Upper lobe of left lung (tissue), 6 donors: Measurements from ENCODE around the gene SIL1. TPM values are rescaled to one million over a fixed set of nuclear protein-coding genes. Genes with fewer than 3 reads are reported as not detected.
"Not testable (repeated sequence)": the region's sequence is repeated elsewhere in the genome, so short reads cannot be mapped to it uniquely, and the experiment has no call there.

ENCODE experiments used
- ATAC-seq, 2 donors: fragments of 200-7000 bp; cut with Tn5 transposase; one replicate each; pipeline ENCODE4 v1.9.1; 2022; ENCODE audit warnings: mild to moderate bottlenecking in 2 of 2, moderate library complexity in 2 of 2; ENCODE audit not compliant: low FRiP score in 2 of 2
- DNase-seq, 2 donors: peaks; one replicate each; pipeline ENCODE4 v3.0.0-alpha.2; 2019 to 2020
- H3K27ac ChIP-seq, 4 donors: fragments of 200-600 bp; sonication (generic); one replicate each; pipeline ENCODE4 v1.5.1; 2016 to 2019
- H3K27me3 ChIP-seq, 4 donors: fragments of 200-600 bp; sonication (generic); one replicate each; pipeline ENCODE4 v1.5.1; 2017 to 2019
- H3K36me3 ChIP-seq, 4 donors: fragments of 200-600 bp; sonication (generic); one replicate each; pipeline ENCODE4 v1.5.1; 2016 to 2019
- H3K4me1 ChIP-seq, 4 donors: fragments of 200-600 bp; sonication (generic); one replicate each; pipeline ENCODE4 v1.5.1; 2018 to 2019
- H3K4me3 ChIP-seq, 4 donors: fragments of 200-600 bp; sonication (generic); one replicate each; pipeline ENCODE4 v1.5.1; 2017 to 2019; ENCODE audit warnings: mild to moderate bottlenecking in 2 of 4, moderate library complexity in 1 of 4
- H3K9me3 ChIP-seq, 4 donors: fragments of 200-600 bp; sonication (generic); one replicate each; pipeline ENCODE4 v1.5.1; 2018 to 2019
- CTCF ChIP-seq, 6 experiments: fragments of 450-650 bp in 4 of 6; fragments of 200-600 bp in 2 of 6; sonication (generic) in 2 of 6; IDR thresholded peaks; one replicate each; pipeline ENCODE4 v1.5.1; 2016 to 2019; ENCODE audit warnings: antibody characterized with exemption in 6 of 6
- EP300 ChIP-seq, 4 donors: sonication (generic); formaldehyde crosslinking; IDR thresholded peaks; one replicate each; pipeline ENCODE4 v1.5.1; 2017; ENCODE audit warnings: antibody characterized with exemption in 4 of 4, control low read depth in 2 of 4
- POLR2A ChIP-seq, 4 donors: fragments of 450-650 bp; IDR thresholded peaks; one replicate each; pipeline ENCODE4 v1.5.1; 2016 to 2017; ENCODE audit warnings: antibody characterized with exemption in 4 of 4, mild to moderate bottlenecking in 2 of 4
- POLR2AphosphoS5 ChIP-seq, 2 donors: sonication (generic); formaldehyde crosslinking; IDR thresholded peaks; one replicate each; pipeline ENCODE4 v1.5.1; 2017; ENCODE audit warnings: antibody characterized with exemption in 2 of 2
- WGBS, 2 donors: methylation state at CpG; one replicate each; pipeline ENCODE4 v1.1.5; 2017 to 2018; 5-methylcytosine and 5-hydroxymethylcytosine counted together
- total RNA-seq, 6 donors: library from RNA; depleted of rRNA in 4 of 6; stranded (reverse); fragments of >200 nt in 4 of 6; gene quantifications; one replicate each; pipeline versions ENCODE4 v1.1.0 to v1.2.1, GENCODE V29; 2016 to 2021
- donor health status: DM: no; HTN: no; CAD: no; lungs with moderate emphysema.
- donor health status: DM: no; HTN: yes; CAD: no; lungs with severe emphysema.

Gene SIL1
- total RNA-seq, 6 donors from 2014 or later = 30.2 to 83.8 (median 51.2) TPM

GRCh38 chr5:139178589-139178917 is 19.6 kb downstream of the SIL1 start:
- Histone ChIP-seq H3K27ac (peak overlapping the region; percentile 16 to 75 (median 70)), H3K4me3 (no peak overlapping the region), H3K36me3 (no peaks in the 10 kb centered on the region), H3K9me3 (no peaks in the 10 kb centered on the region), H3K4me1 (peaks cover 21 to 48% (median 40%) of the 10 kb centered on the region in 4 donors), H3K27me3 (no peaks in the 10 kb centered on the region)
- DNase-seq (no peak), ATAC-seq (no peak)
- WGBS, 2 donors = 20% methylated on average over 3 of the region's 3 CpGs
- TF ChIP-seq POLR2AphosphoS5 (IDR thresholded peaks at IDR 0.05) (no peak), EP300 (IDR thresholded peaks at IDR 0.05) (no peak), POLR2A (IDR thresholded peaks at IDR 0.05) (no peak), CTCF (IDR thresholded peaks at IDR 0.05) (no peak)

DNA sequence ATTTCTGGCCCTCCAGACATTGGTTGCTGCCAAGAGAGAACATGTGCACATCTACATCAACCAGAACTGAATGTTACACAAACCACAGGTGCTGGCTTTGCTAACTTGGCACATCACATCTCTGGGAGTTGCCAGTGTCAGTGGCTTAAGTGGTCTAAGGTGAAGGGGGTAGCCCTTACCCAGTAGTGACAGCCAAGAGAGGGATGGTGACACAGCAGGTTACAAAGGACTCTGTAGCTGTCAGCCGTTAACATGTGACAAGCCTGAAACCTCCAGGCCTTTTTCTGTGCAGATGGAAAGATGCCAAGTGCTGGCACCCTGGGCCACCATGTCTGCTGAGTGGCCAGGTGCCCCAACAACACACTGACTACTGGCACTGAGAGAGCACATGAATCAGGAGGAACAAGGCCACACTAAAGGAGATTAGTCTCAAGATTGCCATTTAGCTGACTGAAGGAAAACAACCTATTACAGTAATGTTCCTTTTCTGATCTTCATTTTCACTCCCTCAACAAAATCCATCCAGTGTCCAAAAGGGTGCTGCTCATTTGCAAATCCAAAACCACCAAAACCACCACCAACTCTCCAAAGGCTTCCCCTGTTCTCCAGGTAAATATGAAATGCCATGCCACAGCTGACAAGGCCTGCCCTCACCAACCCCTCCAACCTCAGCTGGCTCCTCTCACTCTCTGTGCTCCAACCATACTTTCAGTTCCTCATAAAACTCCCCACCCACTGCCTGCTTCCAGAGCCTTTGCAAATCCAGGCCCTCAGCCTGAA is 20.2 kb downstream of the SIL1 start:
- TF ChIP-seq POLR2A (IDR thresholded peaks at IDR 0.05) = no peak
- TF ChIP-seq POLR2AphosphoS5 (IDR thresholded peaks at IDR 0.05) = no peak
- TF ChIP-seq EP300 (IDR thresholded peaks at IDR 0.05) = no peak
- no peak for TF ChIP-seq CTCF (IDR thresholded peaks at IDR 0.05)
- Histone ChIP-seq H3K36me3 (no peaks in the 10 kb centered on the region), H3K27ac (peak overlapping the region; percentile 16 to 75 (median 70)), H3K27me3 (no peaks in the 10 kb centered on the region), H3K4me3 (no peak overlapping the region), H3K9me3 (no peaks in the 10 kb centered on the region), H3K4me1 (peaks cover 21 to 48% (median 40%) of the 10 kb centered on the region in 4 donors)
- 62% methylated on average over 1 of the region's 1 CpG; no CpG with 5 or more reads in 1 of the 2 donors for WGBS, 2 donors
- DNase-seq = peak in 1 of 2 donors; percentile 57
- peak; percentile 50 to 68 for ATAC-seq

DNA sequence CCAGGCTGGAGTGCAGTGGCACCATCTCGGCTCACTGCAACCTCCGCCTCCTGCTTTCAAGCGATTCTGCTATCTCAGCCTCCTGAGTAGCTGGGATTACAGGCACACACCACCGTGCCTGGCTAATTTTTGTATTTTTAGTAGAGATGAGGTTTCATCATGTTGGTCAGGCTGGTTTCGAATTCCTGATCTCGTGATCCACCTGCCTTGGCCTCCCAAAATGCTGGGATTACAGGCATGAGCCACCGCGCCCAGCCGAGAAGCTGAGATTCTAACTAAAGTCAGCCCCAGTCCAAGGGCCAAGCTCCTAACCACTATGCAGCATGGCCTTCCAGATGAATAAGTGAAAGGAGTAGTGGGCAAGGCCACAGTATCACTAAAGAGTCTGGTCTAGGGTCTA is 20.9 kb downstream of the SIL1 start:
- H3K4me1 ChIP-seq = peaks cover 21 to 47% (median 38%) of the 10 kb centered on the region in 4 donors
- not testable (repeated sequence) for H3K36me3 ChIP-seq, H3K9me3 ChIP-seq, H3K4me3 ChIP-seq, ATAC-seq, H3K27me3 ChIP-seq, DNase-seq
- H3K27ac ChIP-seq = peak overlapping the region in 3 of 4 donors; percentile 16 to 74 (median 67)
- WGBS, 2 donors = 98% methylated on average over 9 of the region's 9 CpGs

DNA sequence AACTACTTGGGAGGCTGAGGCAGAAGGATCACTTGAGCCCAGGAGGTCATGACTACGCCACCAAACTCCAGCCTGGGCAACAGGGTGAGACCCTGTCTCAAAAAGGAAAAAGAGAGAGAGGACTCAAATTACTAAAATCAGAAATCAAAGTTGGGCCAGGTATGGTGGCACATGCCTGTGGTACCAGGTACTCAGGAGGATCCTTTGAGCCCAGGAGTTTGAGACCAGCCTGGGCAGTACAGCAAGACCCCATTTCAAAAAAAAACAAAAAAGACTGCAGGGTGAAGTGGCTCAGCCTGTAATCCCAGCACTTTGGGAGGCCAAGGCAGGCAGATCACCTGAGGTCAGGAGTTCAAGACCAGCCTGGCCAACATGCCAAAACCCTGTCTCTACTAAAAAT is 23.8 kb downstream of the SIL1 start:
- ATAC-seq, H3K27me3 ChIP-seq, DNase-seq, H3K4me3 ChIP-seq, H3K36me3 ChIP-seq, H3K27ac ChIP-seq, H3K9me3 ChIP-seq: not testable (repeated sequence)
- 85 to 94% methylated on average over 1 of the region's 1 CpG for WGBS, 2 donors
- H3K4me1 ChIP-seq = peaks cover 20 to 24% (median 23%) of the 10 kb centered on the region in 4 donors

GRCh38 chr5:139171779-139172404 is 26.3 kb downstream of the SIL1 start:
- ATAC-seq = no peak
- no peak overlapping the region for H3K27ac ChIP-seq
- no peaks in the 10 kb centered on the region for H3K36me3 ChIP-seq
- WGBS, 2 donors = 93 to 100% methylated on average over 1 of the region's 1 CpG
- no peak for DNase-seq
- H3K4me3 ChIP-seq = no peak overlapping the region
- peaks cover 0 to 5% (median 2%) of the 10 kb centered on the region in 4 donors for H3K4me1 ChIP-seq
- H3K9me3 ChIP-seq = peaks cover 0 to 5% (median 2%) of the 10 kb centered on the region in 4 donors
- no peaks in the 10 kb centered on the region for H3K27me3 ChIP-seq
- no peak for TF ChIP-seq POLR2A (IDR thresholded peaks at IDR 0.05)
- no peak for TF ChIP-seq EP300 (IDR thresholded peaks at IDR 0.05)
- no peak for TF ChIP-seq CTCF (IDR thresholded peaks at IDR 0.05)
- no peak for TF ChIP-seq POLR2AphosphoS5 (IDR thresholded peaks at IDR 0.05)
